Frontal cortex (tissue), 4 donors: ENCODE data around the gene PHACTR2. TPM values are rescaled to one million over a fixed set of nuclear protein-coding genes. Genes with fewer than 3 reads are reported as not detected.
"Not testable (repeated sequence)": the region's sequence is repeated elsewhere in the genome, so short reads cannot be mapped to it uniquely, and the experiment has no call there.

ENCODE experiments used
- DNase-seq, 2 donors: peaks; one replicate each; pipeline ENCODE4 v3.0.0; 2012; ENCODE audit warnings: low spot score in 2 of 2
- FAIRE-seq: peaks from 2 replicates; lab custom pipeline; 2012; peaks lifted over from hg19 to GRCh38; lab: Jason Lieb, UNC
- total RNA-seq: library from RNA; depleted of rRNA; stranded (reverse); fragments of >200 nt; gene quantifications from one replicate; pipeline ENCODE4 v1.2.3, GENCODE V29; 2014
- donor health status: control.
- donor health status: control.
- donor health status: control.

Gene PHACTR2
- total RNA-seq, 1 donor from 2014 or later, result 15.1 TPM

GRCh38 chr6:143755301-143755744 is 77.6 kb downstream of the PHACTR2 start:
- DNase-seq (no peak), FAIRE-seq (no peak)

GRCh38 chr6:143757346-143757832 is 79.6 kb downstream of the PHACTR2 start:
- FAIRE-seq (no peak), DNase-seq (no peak)

- no peak for DNase-seq
- no peak for FAIRE-seq
These were observed 80.8 kb downstream of the PHACTR2 start for GRCh38 chr6:143758551-143758950.

GRCh38 chr6:143759666-143760065 is 81.9 kb downstream of the PHACTR2 start:
- FAIRE-seq, result no peak
- no peak for DNase-seq

- DNase-seq (no peak), FAIRE-seq (no peak)
These were observed 83.3 kb downstream of the PHACTR2 start for GRCh38 chr6:143761074-143761473.

- DNase-seq (no peak), FAIRE-seq (no peak)
These were observed 84.4 kb downstream of the PHACTR2 start for GRCh38 chr6:143762126-143762525.

- no peak for FAIRE-seq
- DNase-seq, result no peak
These were observed 87.8 kb downstream of the PHACTR2 start for GRCh38 chr6:143765422-143766184.

- FAIRE-seq (no peak), DNase-seq (no peak)
These were observed 88.4 kb downstream of the PHACTR2 start for GRCh38 chr6:143766185-143766553.

GRCh38 chr6:143767433-143767832 is 89.7 kb downstream of the PHACTR2 start:
- DNase-seq, result no peak

GRCh38 chr6:143772116-143773086 is 94.6 kb downstream of the PHACTR2 start:
- no peak for FAIRE-seq
- no peak for DNase-seq

More at GRCh38 chr6:143767433-143767832, 89.7 kb downstream of the PHACTR2 start:
- no peak for FAIRE-seq

- no peak for DNase-seq
- no peak for FAIRE-seq
These were observed 95.9 kb downstream of the PHACTR2 start for GRCh38 chr6:143773506-143774150.

- FAIRE-seq, result no peak
- no peak for DNase-seq
These were observed 96.6 kb downstream of the PHACTR2 start for GRCh38 chr6:143774347-143774746.

GRCh38 chr6:143775336-143775735 is 97.6 kb downstream of the PHACTR2 start:
- DNase-seq (no peak), FAIRE-seq (no peak)

GRCh38 chr6:143778926-143779325 is 101.2 kb downstream of the PHACTR2 start:
- FAIRE-seq (no peak), DNase-seq (no peak)

GRCh38 chr6:143782481-143782880 is 104.7 kb downstream of the PHACTR2 start:
- FAIRE-seq, result no peak
- DNase-seq, result no peak

GRCh38 chr6:143783077-143783476 is 105.3 kb downstream of the PHACTR2 start:
- no peak for DNase-seq
- FAIRE-seq, result no peak

GRCh38 chr6:143784316-143784715 is 106.6 kb downstream of the PHACTR2 start:
- DNase-seq, result no peak
- no peak for FAIRE-seq

GRCh38 chr6:143786371-143786770 is 108.6 kb downstream of the PHACTR2 start:
- not testable (repeated sequence) for FAIRE-seq, DNase-seq

GRCh38 chr6:143792402-143793279 is 114.9 kb downstream of the PHACTR2 start:
- FAIRE-seq (no peak), DNase-seq (no peak)
